K562 (cell line): ENCODE data around the gene UPK2. TPM values are rescaled to one million over a fixed set of nuclear protein-coding genes. Genes with fewer than 3 reads are reported as not detected.

Experiments
- AFF4 ChIP-seq: sonication (generic); formaldehyde crosslinking; IDR thresholded peaks from 2 replicates; pipeline ENCODE4 v1.8.0; 2023; ENCODE audit warnings: mild to moderate bottlenecking, missing genetic modification reagents
- C11orf30 ChIP-seq: fragments of 450-650 bp; IDR thresholded peaks from 2 replicates; pipeline ENCODE4 v1.6.1; 2016; ENCODE audit warnings: low read depth, mild to moderate bottlenecking
- FOS ChIP-seq: IDR thresholded peaks from 3 replicates; pipeline ENCODE4 v1.6.1; 2011; ENCODE audit not compliant: insufficient read length; ENCODE audit errors: extremely low read depth
- HCFC1 ChIP-seq: IDR thresholded peaks from 2 replicates; pipeline ENCODE4 v1.6.1; 2012; ENCODE audit warnings: low read depth, low read length, improper control_type of control experiment
- HDAC6 ChIP-seq: IDR thresholded peaks from 2 replicates; pipeline ENCODE4 v1.6.1; 2012; ENCODE audit warnings: low read depth, mild to moderate bottlenecking, control low read depth, inconsistent platforms, low read length, moderate library complexity
- HDGF ChIP-seq: fragments of 450-650 bp; IDR thresholded peaks from 2 replicates; pipeline ENCODE4 v1.6.1; 2016
- HMGN3 ChIP-seq: IDR thresholded peaks from 2 replicates; pipeline ENCODE4 v1.6.1; 2011; ENCODE audit warnings: borderline replicate concordance, low read depth, mild to moderate bottlenecking, mixed read lengths, low read length; ENCODE audit not compliant: insufficient read length; ENCODE audit errors: extremely low read depth
- HMGXB4 ChIP-seq: sonication (generic); formaldehyde crosslinking; IDR thresholded peaks from 2 replicates; pipeline ENCODE4 v1.8.1; 2023; ENCODE audit warnings: mild to moderate bottlenecking, missing genetic modification reagents
- HNRNPH1 ChIP-seq: fragments of 200-400 bp; formaldehyde crosslinking; optimal IDR thresholded peaks from 2 replicates; pipeline ENCODE3; 2017; ENCODE audit warnings: low read depth, mild to moderate bottlenecking, low read length, moderate library complexity
- IFI16 ChIP-seq: fragments of 250-450 bp; sonication (Bioruptor Pico); IDR thresholded peaks from 2 replicates; pipeline ENCODE4 v2.1.2; 2022; ENCODE audit warnings: mild to moderate bottlenecking, inconsistent platforms
- LARP7 ChIP-seq: fragments of 450-650 bp; IDR thresholded peaks from 2 replicates; pipeline ENCODE4 v1.6.1; 2016
- PCBP2 ChIP-seq: fragments of 200-400 bp; formaldehyde crosslinking; IDR thresholded peaks from 2 replicates; pipeline ENCODE4 v1.6.1; 2018; ENCODE audit warnings: low read length, low read depth, mild to moderate bottlenecking, moderate library complexity; ENCODE audit not compliant: poor library complexity, severe bottlenecking
- PHB2 ChIP-seq: fragments of 450-650 bp; IDR thresholded peaks from 2 replicates; pipeline ENCODE4 v1.6.1; 2017; ENCODE audit warnings: low read depth
- POLR2AphosphoS2 ChIP-seq: IDR thresholded peaks from 2 replicates; pipeline ENCODE4 v1.6.1; 2012; ENCODE audit warnings: low read length, improper control_type of control experiment
- POLR2G ChIP-seq: fragments of 200-400 bp; formaldehyde crosslinking; IDR thresholded peaks from 2 replicates; pipeline ENCODE4 v1.6.1; 2017; ENCODE audit warnings: low read depth, mild to moderate bottlenecking, antibody characterized with exemption, low read length, moderate library complexity
- RBFOX2 ChIP-seq: fragments of 200-400 bp; formaldehyde crosslinking; IDR thresholded peaks from 2 replicates; pipeline ENCODE4 v1.6.1; 2017; ENCODE audit warnings: low read depth, mild to moderate bottlenecking, low read length, moderate library complexity
- RBM39 ChIP-seq: fragments of 200-400 bp; formaldehyde crosslinking; optimal IDR thresholded peaks from 2 replicates; pipeline ENCODE3; 2018; ENCODE audit warnings: low read depth, low read length
- SOX6 ChIP-seq: fragments of 450-650 bp; IDR thresholded peaks from 2 replicates; pipeline ENCODE4 v1.6.1; 2014; ENCODE audit warnings: mild to moderate bottlenecking
- SRSF3 ChIP-seq: fragments of 200-400 bp; formaldehyde crosslinking; IDR thresholded peaks from 2 replicates; pipeline ENCODE4 v1.6.1; 2016; ENCODE audit warnings: mild to moderate bottlenecking, low read length, moderate library complexity; ENCODE audit not compliant: insufficient read depth
- ZFP36 ChIP-seq: fragments of 150-350 bp; IDR thresholded peaks from 2 replicates; pipeline ENCODE4 v1.6.1; 2018; ENCODE audit warnings: low read length, low read depth; ENCODE audit not compliant: partially characterized antibody
- ZNF133 ChIP-seq: fragments of 250-450 bp; sonication (Bioruptor Pico); IDR thresholded peaks from 2 replicates; pipeline ENCODE4 v1.4.0; 2020; ENCODE audit warnings: mild to moderate bottlenecking
- ZNF282 ChIP-seq: sonication (generic); formaldehyde crosslinking; IDR thresholded peaks from 2 replicates; pipeline ENCODE4 v1.8.1; 2023; ENCODE audit warnings: missing genetic modification reagents
- ZNF780A ChIP-seq: fragments of 250-450 bp; sonication (Bioruptor Pico); IDR thresholded peaks from 2 replicates; pipeline ENCODE4 v1.5.0; 2021; ENCODE audit warnings: mild to moderate bottlenecking
- polyA plus RNA-seq, 8 experiments: library from polyadenylated mRNA; depleted of rRNA in 4 of 8; stranded (reverse) in 5 of 8; unstranded in 3 of 8; fragments of >200 nt; fragmentation: Nextera tagmentation in 2 of 8; fragmentation: Illumina TruSeq in 1 of 8; extraction: Ambion mirVana in 2 of 8; extraction: Trizol in 1 of 8; gene quantifications; 2 replicates each; pipeline versions ENCODE4 v1.2.1 to v1.2.3, GENCODE V29; 2011 to 2014; ENCODE audit warnings: inconsistent platforms in 1 of 8, missing spikeins in 1 of 8
- total RNA-seq, 7 experiments: library from RNA; depleted of rRNA in 6 of 7; stranded (reverse); fragments of >200 nt in 6 of 7; fragmentation: Illumina TruSeq in 2 of 7; extraction: Trizol in 2 of 7; gene quantifications; 2 replicates each; pipeline versions ENCODE4 v1.2.1 to v1.2.3, GENCODE V29; 2011 to 2021; ENCODE audit warnings: low replicate concordance in 1 of 7
- TF ChIP-seq, protein P1 (sequence below): fragments of 450-650 bp; formaldehyde crosslinking; IDR thresholded peaks from 2 replicates; pipeline ENCODE4 v1.4.0; 2022; ENCODE audit warnings: missing genetic modification characterization

UPK2 gene
- total and polyA plus RNA-seq, 9 of the 15 experiments (the other 6 are each of a cell fraction or from before 2014, with no cell fraction given): not detected

GRCh38 chr11:118928101-118928869 lies 27.8 kb upstream of the UPK2 start (continued):
- TF ChIP-seq HNRNPH1: no peak
- no peak for TF ChIP-seq PCBP2
- TF ChIP-seq C11orf30: no peak
- no peak for TF ChIP-seq AFF4 (CRISPR knock-in tag)
- TF ChIP-seq HDAC6: no peak
- TF ChIP-seq ZNF282 (CRISPR knock-in tag): no peak
- TF ChIP-seq RBM39: no peak
- TF ChIP-seq IFI16 (CRISPR knock-in tag): no peak
- peak; percentile 79 for TF ChIP-seq SOX6
- TF ChIP-seq, protein P1, sequence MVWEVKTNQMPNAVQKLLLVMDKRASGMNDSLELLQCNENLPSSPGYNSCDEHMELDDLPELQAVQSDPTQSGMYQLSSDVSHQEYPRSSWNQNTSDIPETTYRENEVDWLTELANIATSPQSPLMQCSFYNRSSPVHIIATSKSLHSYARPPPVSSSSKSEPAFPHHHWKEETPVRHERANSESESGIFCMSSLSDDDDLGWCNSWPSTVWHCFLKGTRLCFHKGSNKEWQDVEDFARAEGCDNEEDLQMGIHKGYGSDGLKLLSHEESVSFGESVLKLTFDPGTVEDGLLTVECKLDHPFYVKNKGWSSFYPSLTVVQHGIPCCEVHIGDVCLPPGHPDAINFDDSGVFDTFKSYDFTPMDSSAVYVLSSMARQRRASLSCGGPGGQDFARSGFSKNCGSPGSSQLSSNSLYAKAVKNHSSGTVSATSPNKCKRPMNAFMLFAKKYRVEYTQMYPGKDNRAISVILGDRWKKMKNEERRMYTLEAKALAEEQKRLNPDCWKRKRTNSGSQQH: 0 out of 2 replicates have a peak, but pooled peaks have one; percentile 9
- TF ChIP-seq ZNF780A (CRISPR knock-in tag): no peak
- 0 out of 2 replicates have a peak, but pooled peaks have one; percentile 59 for TF ChIP-seq HMGXB4
- no peak for TF ChIP-seq ZFP36
- TF ChIP-seq SRSF3: no peak
- no peak for TF ChIP-seq ZNF133
- no peak for TF ChIP-seq POLR2AphosphoS2
- no peak for TF ChIP-seq RBFOX2
- TF ChIP-seq POLR2G: 0 out of 2 replicates have a peak, but pooled peaks have one; percentile 20
- TF ChIP-seq FOS: peak; percentile 72
- no peak for TF ChIP-seq PHB2
- no peak for TF ChIP-seq HCFC1
- TF ChIP-seq LARP7: no peak
- TF ChIP-seq HMGN3: no peak
- no peak for TF ChIP-seq HDGF
